Activated CD8-positive, alpha-beta memory T cell treated with anti-CD3 and anti-CD28 coated beads, Interleukin-2, amount 50 U/mL, for 4 hours (primary cell): ENCODE measurements around the gene SEMA6A.
"Not testable (repeated sequence)": the region's sequence is repeated elsewhere in the genome, so short reads cannot be mapped to it uniquely, and the experiment has no call there.

ENCODE experiments used
- DNase-seq: peaks from one replicate; pipeline ENCODE4 v3.0.0-alpha.2; 2020

The SEMA6A gene

DNA sequence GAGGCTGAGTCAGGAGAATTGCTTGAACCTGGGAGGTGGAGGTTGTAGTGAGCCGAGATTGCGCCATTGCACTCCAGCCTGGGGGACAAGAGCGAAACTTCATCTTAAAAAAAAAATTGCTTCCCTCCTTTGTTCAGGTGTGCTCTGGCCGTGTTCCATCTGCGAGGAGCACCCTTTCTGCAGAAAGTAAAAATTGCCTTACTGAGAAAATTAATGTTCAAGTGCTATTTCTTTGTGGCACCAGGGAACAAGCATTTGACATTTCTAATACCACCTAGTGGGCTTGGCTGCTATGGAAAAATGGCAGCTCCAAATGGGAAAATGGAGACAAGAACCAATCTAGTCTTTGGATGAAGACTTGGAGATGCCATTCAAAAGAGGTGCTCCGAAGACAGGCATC, 29.2 kb downstream of the SEMA6A start:
- DNase-seq: not testable (repeated sequence)

DNA sequence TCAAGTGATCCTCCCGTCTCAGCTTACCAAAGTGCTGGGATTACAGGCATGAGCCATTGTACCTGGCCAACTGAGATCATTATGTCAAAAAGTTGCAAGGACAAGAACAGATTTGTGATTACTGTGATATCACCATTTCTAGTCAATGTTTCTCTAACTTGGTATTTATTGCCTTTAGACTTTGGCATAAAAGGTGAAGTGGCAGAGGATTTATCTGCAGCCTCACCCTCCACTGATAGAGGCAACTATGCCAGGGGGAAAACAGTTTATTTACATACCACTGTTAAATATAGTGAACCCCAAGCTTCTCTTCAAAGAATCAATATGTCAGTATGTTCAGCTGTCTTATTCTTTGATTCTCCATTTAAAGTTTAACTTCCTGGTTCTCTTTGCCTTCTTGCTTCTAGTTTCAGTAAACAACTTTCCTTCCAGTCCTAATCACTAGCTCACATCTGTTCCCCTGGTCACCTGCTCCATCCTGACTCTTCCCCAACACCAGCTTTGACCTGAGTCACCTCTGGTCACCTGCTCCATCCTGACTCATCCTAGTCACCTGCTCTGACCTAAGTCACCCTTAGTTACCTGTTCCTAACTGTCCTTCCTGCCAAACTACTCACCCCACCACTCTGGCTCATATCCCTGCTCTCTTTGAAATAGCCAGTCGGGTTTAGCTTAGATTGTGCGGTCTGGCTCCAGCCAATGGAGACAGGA, 29.9 kb downstream of the SEMA6A start:
- DNase-seq: no peak

GRCh38 chr5:116543501-116543900, 31.1 kb downstream of the SEMA6A start:
- DNase-seq: no peak

GRCh38 chr5:116542619-116543018, 32.0 kb downstream of the SEMA6A start:
- DNase-seq: no peak

DNA sequence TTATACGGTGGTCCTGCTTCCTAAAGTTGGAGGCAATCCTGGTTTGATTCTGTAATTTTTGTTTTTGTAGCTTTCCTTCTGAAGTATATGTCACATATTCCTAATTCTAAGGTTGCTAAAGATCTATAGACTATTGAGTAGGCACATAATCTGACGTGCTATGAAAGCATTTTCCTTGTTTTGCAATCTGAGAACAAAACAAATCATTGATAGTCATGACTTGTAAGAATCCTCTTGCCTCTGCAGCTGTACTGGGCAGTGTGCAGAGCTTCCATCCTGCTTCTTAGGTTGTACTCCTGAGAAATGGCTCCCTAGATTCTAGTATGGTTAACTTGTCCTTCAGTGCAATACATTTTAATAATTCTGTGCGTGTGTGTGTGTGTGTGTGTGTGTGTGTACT, 35.4 kb downstream of the SEMA6A start:
- no peak for DNase-seq

- no peak for DNase-seq
These were observed 38.1 kb downstream of the SEMA6A start for GRCh38 chr5:116536316-116537083.

DNA sequence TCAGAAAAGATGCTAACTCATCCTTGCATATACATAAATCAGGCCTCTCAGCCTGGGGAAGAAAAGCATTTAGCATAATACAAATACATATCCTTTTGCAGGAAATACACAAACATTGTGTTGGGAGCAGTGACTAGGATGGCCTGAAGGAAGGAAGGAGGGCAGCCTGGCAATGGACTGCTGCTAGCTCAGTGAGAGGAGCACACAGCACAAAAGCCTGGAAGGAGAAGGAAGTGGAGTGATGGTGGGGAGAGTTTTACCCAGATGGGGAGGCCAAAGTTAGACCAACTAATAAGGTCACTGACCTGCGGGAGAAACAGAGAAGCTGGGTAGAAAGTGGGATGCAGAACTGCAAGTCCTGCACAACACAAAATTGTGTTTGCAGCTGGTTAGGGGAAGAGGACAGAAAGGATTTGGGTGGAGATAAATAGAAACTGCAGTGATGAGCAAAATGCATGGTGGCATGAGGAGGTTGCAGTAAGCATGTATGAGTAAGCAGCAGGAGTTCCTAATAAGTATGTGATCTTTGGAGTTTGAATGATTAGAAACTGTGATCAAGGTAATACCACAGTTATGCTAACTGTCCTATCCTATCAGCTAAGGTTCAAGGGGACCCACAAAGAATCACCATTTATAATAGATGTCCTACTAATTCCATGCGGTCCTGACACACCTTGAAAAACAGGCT, 39.5 kb downstream of the SEMA6A start:
- DNase-seq: no peak

- DNase-seq: no peak
These were observed 41.7 kb downstream of the SEMA6A start for GRCh38 chr5:116532762-116533525.

DNA sequence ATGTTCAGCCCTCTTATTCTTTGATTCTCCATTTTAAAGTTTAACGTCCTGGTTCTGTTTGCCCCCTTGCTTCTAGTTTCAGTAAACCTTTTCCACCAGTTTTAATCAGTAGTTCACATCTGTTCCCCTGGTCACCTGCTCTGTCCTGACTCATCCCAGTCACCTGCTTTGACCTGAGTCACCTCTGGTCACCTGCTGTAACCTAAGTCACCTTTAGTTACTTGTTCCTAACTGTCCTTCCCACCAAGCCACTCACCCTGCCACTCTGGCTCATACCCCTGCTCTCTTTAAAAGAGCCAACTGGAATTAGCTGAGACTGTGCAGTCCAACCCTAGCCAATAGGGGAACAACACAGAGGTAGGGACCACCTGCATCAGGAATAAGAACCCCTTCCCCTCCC, 43.0 kb downstream of the SEMA6A start:
- DNase-seq: no peak

DNA sequence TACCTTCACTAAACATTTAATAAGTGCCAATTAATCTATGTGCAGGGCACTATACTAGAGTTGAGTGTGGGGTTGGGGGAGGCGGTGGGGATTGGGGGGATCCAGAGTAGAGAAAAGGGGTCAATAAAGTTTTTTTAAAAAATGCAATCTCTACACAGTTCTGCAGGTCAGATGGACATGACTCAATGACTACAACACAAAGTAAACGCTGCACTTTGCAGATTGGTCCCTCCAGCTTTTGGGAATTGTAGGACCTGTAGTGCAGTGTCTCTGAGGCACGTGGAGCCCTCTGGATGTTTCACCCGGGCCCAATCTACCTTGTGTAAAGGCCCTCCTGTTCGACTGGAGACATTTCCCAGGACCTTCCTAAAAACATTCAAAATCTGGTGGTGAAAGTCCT, 43.5 kb downstream of the SEMA6A start:
- DNase-seq: no peak

- DNase-seq: no peak
These were observed 44.3 kb downstream of the SEMA6A start for GRCh38 chr5:116530276-116530675.

DNA sequence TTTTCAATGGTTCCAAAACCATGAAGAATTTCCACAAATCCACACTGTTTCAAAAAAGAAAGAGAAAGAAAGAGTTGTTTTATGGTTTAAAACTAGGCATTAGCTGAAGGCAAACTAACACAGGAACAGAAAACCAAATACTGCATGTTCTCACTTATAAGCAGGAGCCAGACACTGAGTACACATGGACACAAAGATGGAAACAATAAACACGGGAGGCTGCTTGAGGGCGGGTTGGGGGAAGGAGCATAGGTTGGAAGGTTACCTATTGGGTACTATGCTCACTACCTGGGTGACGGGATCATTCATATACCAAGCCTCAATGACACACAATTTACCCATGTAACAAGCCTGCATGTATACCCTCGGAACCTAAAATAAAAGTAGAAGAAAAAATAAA, 45.0 kb downstream of the SEMA6A start:
- no peak for DNase-seq

- DNase-seq: no peak
These were observed 45.9 kb downstream of the SEMA6A start for GRCh38 chr5:116528519-116529234.

DNA sequence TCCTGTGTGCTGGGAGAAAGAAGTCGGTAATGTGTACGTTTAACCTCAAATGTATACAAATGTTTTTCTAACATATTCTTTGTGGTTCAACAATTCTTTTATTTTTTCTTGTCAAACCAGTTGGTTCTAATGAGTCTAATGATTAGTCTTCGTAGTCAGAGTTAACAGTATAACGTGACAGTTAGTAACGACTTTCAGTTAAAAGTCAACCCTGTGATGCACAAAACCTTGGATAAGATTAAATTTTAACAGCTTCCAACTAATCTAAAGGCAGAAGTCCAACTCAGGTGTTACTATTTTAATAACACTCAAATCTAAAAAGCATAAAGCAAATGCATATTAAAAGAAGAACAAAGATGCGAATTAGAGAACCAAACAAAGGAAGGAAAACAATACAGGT, 47.0 kb downstream of the SEMA6A start:
- DNase-seq: no peak

DNA sequence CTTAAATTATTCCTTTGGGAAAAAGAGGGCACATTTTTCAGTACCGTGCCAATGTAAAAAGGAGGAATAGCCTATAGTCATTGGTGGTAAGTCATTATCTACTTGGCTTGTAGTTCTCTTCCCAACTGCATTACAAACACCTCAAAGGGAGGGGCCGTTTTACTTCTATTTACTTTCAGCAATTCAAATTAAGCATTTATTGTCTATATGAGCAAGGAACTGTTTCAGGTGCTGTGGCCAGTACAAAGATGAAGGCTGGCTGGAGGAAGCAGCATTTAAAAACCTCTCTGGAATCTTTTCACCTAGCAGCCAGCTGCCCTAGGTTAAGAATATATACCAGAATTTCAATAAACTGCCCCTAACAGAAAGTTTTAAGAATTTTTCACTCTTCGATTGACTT, 48.9 kb downstream of the SEMA6A start:
- DNase-seq: no peak

- no peak for DNase-seq
These were observed 49.7 kb downstream of the SEMA6A start for GRCh38 chr5:116524966-116525365.

GRCh38 chr5:116524051-116524904, 50.3 kb downstream of the SEMA6A start:
- no peak for DNase-seq

- DNase-seq: not testable (repeated sequence)
These were observed 51.4 kb downstream of the SEMA6A start for GRCh38 chr5:116523182-116523581.

DNA sequence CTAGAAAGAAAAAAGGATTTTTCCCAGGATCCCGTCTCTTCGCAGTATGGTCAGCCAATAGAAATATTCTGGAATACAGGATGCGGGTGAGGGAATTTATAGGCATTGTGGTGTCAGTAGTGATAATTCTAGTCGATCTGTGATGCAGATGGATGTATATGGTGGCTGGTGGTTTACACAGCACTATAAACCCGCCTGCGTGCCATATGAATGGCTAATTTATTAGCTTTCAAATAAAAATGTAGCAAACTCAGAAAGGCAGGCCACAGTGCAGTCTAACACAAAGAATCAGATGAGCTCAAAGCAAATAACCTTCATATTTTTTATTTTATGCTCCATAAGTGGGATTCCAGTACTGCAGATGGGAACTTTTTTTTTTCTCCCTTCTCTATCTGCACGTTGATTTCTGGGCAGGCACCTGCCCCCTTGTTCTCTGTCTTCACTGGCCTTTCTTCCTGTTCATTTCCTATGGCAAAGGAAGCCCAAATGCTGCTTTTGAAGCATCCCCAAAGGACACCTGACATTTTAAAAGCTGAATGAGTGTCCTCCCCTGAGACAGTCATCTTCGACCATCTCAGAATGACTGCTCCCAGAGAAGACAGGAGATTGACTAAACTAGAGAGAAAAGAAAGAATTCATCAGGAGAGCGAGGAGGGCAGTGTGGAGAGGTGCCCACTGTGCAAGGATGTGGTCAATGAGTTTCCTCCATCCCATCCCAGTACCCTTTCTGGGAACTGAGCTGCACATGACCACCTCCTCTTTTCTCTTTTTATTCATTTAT, 52.1 kb downstream of the SEMA6A start:
- no peak for DNase-seq

DNA sequence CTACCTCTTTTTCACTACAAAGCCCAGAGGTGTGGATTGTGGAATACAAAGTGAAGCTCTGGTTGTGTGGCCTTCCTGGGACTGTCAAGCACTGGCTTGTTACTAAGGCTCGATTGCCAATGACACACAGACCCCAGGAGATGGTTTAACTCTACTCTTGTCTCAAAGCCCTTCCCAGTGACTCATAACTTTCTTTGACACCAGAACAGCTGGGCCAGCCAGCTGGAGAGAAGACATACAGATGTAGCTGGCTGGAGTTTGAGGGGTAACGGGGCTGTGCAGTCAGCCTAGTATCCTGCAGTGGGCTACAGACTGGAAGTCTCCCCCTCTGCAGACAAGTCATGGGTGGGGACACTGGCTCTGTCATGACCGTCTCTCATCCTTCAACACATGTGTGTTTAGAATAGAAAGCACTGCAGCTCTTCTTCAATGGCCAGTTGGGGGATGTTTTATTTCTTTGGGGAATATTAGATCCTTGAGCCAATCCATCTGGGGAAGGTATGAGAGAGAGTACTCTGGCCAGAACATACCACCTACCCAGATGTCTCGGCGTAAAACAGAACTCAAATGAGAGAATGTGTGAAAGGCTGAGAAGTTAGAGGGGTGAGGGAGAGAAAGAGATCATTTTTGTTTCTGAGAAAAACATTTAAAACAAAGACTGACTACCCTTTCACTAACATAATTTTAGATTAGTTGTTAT, 53.3 kb downstream of the SEMA6A start:
- no peak for DNase-seq
